Pancreas (tissue), 10 donors: Measurements from ENCODE around the gene NMUR2. TPM values are rescaled to one million over a fixed set of nuclear protein-coding genes. Genes with fewer than 3 reads are reported as not detected.

Experiments
- ATAC-seq, 4 donors: fragments of 200-7000 bp; cut with Tn5 transposase; one replicate each; pipeline versions ENCODE4 v1.8.0 to v1.9.1; 2020; ENCODE audit warnings: mild to moderate bottlenecking in 4 of 4, moderate library complexity in 4 of 4
- DNase-seq, 6 donors: peaks; one replicate each; pipeline ENCODE4 v3.0.0-alpha.2; 2020
- FAIRE-seq: peaks from 2 replicates; lab custom pipeline; 2012; peaks lifted over from hg19 to GRCh38; lab: Jason Lieb, UNC
- H3K27ac ChIP-seq, 4 donors: fragments of 200-600 bp; sonication (generic); 1 replicate in 3 of 4; 2 replicates in 1 of 4; pipeline versions ENCODE4 v1.5.0 to v1.8.0; 2020
- H3K27me3 ChIP-seq, 4 donors: fragments of 200-600 bp; one replicate each; pipeline ENCODE4 v1.8.0; 2021
- H3K36me3 ChIP-seq, 3 donors: fragments of 200-600 bp; sonication (generic) in 1 of 3; one replicate each; pipeline versions ENCODE4 v1.5.0 to v1.8.0; 2020 to 2021
- H3K4me1 ChIP-seq, 3 donors: fragments of 200-600 bp; one replicate each; pipeline ENCODE4 v1.8.0; 2021
- H3K4me3 ChIP-seq, 4 donors: fragments of 200-600 bp; sonication (generic) in 2 of 4; one replicate each; pipeline versions ENCODE4 v1.5.0 to v1.8.0; 2020 to 2021
- H3K9me3 ChIP-seq, 4 donors: fragments of 200-600 bp; one replicate each; pipeline ENCODE4 v1.8.0; 2021
- WGBS, 2 donors: extraction: QIAGEN DNeasy Blood & Tissue Kit; methylation state at CpG; one replicate each; pipeline ENCODE4 v1.1.7; 2013; 5-methylcytosine and 5-hydroxymethylcytosine counted together
- intact Hi-C, 3 donors: fragments of 100-400 bp; cut with DNase I; formaldehyde crosslinking; loops; one replicate each; pipeline versions ENCODE4 v1.11.1 to v1.14.2; 2022
- polyA plus RNA-seq, 2 donors: library from polyadenylated mRNA; stranded (reverse); fragments of 200-250 nt; gene quantifications; one replicate each; pipeline ENCODE4 v1.2.3, GENCODE V29; 2013
- total RNA-seq, 6 donors: library from RNA; stranded (reverse); fragmentation: NEBNext Ultra II Directional in 4 of 6; extraction: Animal tissue kit (Norgen Biotek cat#: 25700) in 4 of 6; gene quantifications; one replicate each; pipeline versions ENCODE4 v1.2.1 to v1.2.4, GENCODE V29; 2021 to 2023
- TF ChIP-seq, protein P1 (sequence below), 4 donors: fragments of 200-600 bp; sonication (generic) in 3 of 4; IDR thresholded peaks; one replicate each; pipeline versions ENCODE4 v1.5.0 to v1.8.0; 2021; ENCODE audit warnings: antibody characterized with exemption in 4 of 4
- donor health status: healthy with polysubstance abuse.
- donor health status: DM: no; HTN: no; CAD: no; lungs with moderate emphysema.
- donor health status: DM: no; HTN: no; CAD: no.
- donor health status: control.
- donor health status: control.
- donor health status: Bipolar disorder and iron deficiency.
- donor health status: DM: yes; HTN: yes; CAD: no.
- donor health status: DM: no; HTN: no; CAD: no.
- donor health status: DM: no; HTN: no; CAD: no.
- donor health status: DM: yes; HTN: yes; CAD: no.

The NMUR2 gene
- total and polyA plus RNA-seq, 8 donors, result 0.02 TPM; not detected in 7

DNA sequence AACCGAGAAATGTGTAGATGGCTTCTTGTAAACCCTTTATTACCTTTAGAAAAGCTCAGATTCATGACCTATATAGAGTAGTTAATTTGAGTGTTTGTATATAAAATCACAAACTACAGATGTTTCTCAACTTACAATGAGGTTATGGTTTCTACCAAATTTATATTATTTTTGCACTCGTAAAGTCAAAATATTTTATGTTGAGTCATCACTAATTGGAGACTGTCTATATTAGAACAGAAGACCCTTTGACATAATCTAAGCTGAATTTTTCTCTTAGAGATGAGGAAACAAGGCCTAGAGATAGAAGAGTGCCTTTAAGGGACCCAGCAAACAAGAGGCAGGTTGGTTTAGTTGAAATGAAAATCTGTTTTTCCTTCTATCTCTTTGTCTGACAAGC, 20.0 kb upstream of the NMUR2 start:
- TF ChIP-seq, protein P1, sequence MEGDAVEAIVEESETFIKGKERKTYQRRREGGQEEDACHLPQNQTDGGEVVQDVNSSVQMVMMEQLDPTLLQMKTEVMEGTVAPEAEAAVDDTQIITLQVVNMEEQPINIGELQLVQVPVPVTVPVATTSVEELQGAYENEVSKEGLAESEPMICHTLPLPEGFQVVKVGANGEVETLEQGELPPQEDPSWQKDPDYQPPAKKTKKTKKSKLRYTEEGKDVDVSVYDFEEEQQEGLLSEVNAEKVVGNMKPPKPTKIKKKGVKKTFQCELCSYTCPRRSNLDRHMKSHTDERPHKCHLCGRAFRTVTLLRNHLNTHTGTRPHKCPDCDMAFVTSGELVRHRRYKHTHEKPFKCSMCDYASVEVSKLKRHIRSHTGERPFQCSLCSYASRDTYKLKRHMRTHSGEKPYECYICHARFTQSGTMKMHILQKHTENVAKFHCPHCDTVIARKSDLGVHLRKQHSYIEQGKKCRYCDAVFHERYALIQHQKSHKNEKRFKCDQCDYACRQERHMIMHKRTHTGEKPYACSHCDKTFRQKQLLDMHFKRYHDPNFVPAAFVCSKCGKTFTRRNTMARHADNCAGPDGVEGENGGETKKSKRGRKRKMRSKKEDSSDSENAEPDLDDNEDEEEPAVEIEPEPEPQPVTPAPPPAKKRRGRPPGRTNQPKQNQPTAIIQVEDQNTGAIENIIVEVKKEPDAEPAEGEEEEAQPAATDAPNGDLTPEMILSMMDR (IDR thresholded peaks at IDR 0.05), result no peak
- Histone ChIP-seq H3K9me3 (no peaks in the 10 kb centered on the region), H3K27ac (no peak overlapping the region), H3K36me3 (no peaks in the 10 kb centered on the region), H3K4me3 (no peak overlapping the region), H3K27me3 (no peaks in the 10 kb centered on the region), H3K4me1 (no peaks in the 10 kb centered on the region)
- intact Hi-C loops, result no loop called here
- DNase-seq (no peak), FAIRE-seq (no peak), ATAC-seq (no peak)
- WGBS, 2 donors, result 61 to 74% methylated on average over 2 of the region's 2 CpGs

DNA sequence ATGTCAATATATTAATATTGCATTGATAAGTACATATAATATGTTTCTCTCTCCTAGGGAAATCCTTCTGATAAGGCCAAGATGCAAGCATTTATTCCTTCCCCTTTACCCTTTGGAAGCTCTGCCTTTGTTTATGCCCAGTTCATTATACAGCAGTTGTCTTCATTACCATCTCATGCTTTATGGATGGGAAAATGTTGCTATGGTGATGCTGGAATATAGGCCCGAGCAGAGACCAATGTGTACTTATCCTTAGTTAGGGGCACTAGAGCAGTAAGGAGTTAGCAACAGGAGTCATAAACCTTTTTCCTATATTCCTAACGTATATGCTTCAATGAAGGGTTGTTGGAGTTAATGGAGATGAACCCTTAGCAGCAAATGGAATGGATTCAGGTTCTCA, 19.4 kb upstream of the NMUR2 start:
- intact Hi-C loops, result no loop called here
- TF ChIP-seq, protein P1 (IDR thresholded peaks at IDR 0.05), result no peak
- WGBS, 2 donors, result 51 to 65% methylated on average over 2 of the region's 2 CpGs
- no peaks in the 10 kb centered on the region for H3K36me3 ChIP-seq
- DNase-seq (no peak), FAIRE-seq (no peak), ATAC-seq (no peak)
- no peak overlapping the region for H3K27ac ChIP-seq
- no peak overlapping the region for H3K4me3 ChIP-seq
- H3K4me1 ChIP-seq, result no peaks in the 10 kb centered on the region
- no peaks in the 10 kb centered on the region for H3K27me3 ChIP-seq
- H3K9me3 ChIP-seq, result no peaks in the 10 kb centered on the region

DNA sequence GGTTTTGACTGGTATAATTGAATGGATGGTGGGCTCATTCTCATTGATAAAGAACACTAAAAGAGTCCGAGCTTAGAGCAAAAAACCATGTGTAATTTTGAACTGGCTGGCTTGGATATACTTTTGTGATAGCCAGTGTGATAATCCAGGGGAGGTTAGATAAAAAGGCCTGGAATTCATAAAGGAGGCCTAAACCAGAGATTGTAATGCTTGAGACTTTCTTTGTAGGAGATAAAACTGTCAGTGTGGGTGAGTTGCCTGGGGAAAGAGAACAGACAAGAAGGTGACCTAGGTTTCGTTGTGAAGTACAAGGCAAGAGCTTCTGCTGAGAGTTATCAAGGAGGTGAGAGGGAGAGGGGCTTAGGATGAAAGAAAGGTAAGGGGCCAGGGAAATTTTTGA, 17.0 kb upstream of the NMUR2 start:
- WGBS, 2 donors, result 55 to 72% methylated on average over 2 of the region's 2 CpGs
- TF ChIP-seq, protein P1 (IDR thresholded peaks at IDR 0.05), result no peak
- DNase-seq, result no peak
- ATAC-seq, result no peak
- H3K27me3 ChIP-seq, result no peaks in the 10 kb centered on the region
- intact Hi-C loops, result no loop called here
- H3K9me3 ChIP-seq, result no peaks in the 10 kb centered on the region
- no peak overlapping the region for H3K27ac ChIP-seq
- H3K4me3 ChIP-seq, result no peak overlapping the region
- no peaks in the 10 kb centered on the region for H3K36me3 ChIP-seq
- no peaks in the 10 kb centered on the region for H3K4me1 ChIP-seq
- no peak for FAIRE-seq

DNA sequence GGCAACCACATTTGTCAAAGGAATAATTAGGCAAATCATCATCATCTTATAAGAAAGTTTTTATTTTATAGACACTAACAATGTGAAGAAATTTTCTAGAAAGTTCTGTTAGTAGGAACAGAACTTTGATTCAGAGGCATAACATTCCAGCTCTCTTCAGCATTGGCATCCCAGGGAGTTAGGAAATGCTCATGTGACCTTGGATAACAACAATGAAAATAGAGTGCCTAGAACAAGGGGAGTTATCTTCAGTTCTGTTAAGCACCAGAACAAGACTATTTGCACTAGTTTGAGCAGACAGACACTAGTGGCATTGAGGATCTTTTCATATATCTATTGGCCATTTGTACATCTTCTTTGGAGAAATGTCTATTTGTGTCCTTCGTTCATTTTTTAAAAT, 7.0 kb upstream of the NMUR2 start:
- no peak for FAIRE-seq
- WGBS, 2 donors, result 61 to 76% methylated on average over 1 of the region's 1 CpG
- H3K27ac ChIP-seq, result no peak overlapping the region

DNA sequence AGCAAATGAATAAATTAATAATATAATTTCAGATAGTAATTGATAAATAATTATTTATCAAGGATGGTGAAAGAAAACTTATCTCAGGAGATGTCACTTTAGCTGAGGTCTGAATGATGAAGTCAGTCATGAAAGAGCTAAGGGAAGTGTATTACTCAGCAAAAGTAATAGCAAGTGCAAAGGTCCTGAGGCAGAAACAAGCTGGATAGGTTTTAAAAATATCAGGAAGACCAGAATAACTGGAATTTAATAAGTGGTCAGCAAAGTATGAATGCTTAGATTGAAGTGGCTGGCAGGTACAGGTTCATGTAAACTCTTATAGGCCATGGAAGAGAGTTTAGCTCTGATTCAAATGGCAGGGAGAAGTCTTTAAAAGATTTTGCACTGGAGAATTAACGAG, 1.0 kb upstream of the NMUR2 start:
- Histone ChIP-seq H3K27ac (no peak overlapping the region), H3K27me3 (no peaks in the 10 kb centered on the region), H3K4me1 (no peaks in the 10 kb centered on the region), H3K36me3 (no peaks in the 10 kb centered on the region), H3K9me3 (no peaks in the 10 kb centered on the region), H3K4me3 (no peak overlapping the region)
- WGBS, 2 donors, result 50 to 65% methylated on average over 1 of the region's 1 CpG
- no peak for ATAC-seq
- intact Hi-C loops, result no loop called here
- no peak for FAIRE-seq
- TF ChIP-seq, protein P1 (IDR thresholded peaks at IDR 0.05), result no peak
- DNase-seq, result no peak

More for the DNA sequence above, 7.0 kb upstream of the NMUR2 start:
- H3K9me3 ChIP-seq, result no peaks in the 10 kb centered on the region
- H3K27me3 ChIP-seq, result no peaks in the 10 kb centered on the region
- no peaks in the 10 kb centered on the region for H3K4me1 ChIP-seq
- no peaks in the 10 kb centered on the region for H3K36me3 ChIP-seq
- no peak overlapping the region for H3K4me3 ChIP-seq
- intact Hi-C loops, result no loop called here
- TF ChIP-seq, protein P1 (IDR thresholded peaks at IDR 0.05), result no peak
- no peak for ATAC-seq
- DNase-seq, result no peak
